22Rv1 (cell line): Measurements from ENCODE around the gene RING1.

ENCODE experiments used
- H3K27ac ChIP-seq: fragments of 450-650 bp; 2 replicates; pipeline ENCODE4 v1.5.1; 2017
- ZFX ChIP-seq: fragments of 450-650 bp; IDR thresholded peaks from 2 replicates; pipeline ENCODE4 v1.6.1; 2017; ENCODE audit warnings: antibody characterized with exemption, borderline replicate concordance
- TF ChIP-seq, protein P1 (sequence below): fragments of 450-650 bp; IDR thresholded peaks from 2 replicates; pipeline ENCODE4 v1.5.1; 2017; ENCODE audit warnings: mild to moderate bottlenecking

RING1 gene

DNA sequence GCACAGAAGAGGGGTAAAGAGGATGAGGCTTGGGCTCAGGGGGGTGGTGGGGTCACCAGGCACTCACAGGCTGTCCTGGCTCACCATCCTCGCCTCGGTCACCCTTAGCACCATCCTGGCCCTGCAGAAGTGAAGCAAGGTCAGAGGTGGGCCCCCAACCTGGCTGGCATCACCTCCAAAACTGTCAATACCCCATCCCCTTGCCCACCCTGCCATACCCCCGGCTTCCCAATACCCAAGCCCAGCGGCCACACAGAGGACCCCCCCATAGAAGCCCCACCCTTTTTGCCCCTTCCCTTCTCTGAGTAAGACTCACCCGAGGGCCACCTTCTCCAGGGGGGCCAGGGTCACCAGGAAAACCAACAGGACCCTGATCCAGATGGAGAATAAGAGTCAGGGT lies 39.7 kb upstream of the RING1 start:
- no peak for TF ChIP-seq ZFX
- TF ChIP-seq, protein P1, sequence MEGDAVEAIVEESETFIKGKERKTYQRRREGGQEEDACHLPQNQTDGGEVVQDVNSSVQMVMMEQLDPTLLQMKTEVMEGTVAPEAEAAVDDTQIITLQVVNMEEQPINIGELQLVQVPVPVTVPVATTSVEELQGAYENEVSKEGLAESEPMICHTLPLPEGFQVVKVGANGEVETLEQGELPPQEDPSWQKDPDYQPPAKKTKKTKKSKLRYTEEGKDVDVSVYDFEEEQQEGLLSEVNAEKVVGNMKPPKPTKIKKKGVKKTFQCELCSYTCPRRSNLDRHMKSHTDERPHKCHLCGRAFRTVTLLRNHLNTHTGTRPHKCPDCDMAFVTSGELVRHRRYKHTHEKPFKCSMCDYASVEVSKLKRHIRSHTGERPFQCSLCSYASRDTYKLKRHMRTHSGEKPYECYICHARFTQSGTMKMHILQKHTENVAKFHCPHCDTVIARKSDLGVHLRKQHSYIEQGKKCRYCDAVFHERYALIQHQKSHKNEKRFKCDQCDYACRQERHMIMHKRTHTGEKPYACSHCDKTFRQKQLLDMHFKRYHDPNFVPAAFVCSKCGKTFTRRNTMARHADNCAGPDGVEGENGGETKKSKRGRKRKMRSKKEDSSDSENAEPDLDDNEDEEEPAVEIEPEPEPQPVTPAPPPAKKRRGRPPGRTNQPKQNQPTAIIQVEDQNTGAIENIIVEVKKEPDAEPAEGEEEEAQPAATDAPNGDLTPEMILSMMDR = no peak
- no peak overlapping the region for H3K27ac ChIP-seq

DNA sequence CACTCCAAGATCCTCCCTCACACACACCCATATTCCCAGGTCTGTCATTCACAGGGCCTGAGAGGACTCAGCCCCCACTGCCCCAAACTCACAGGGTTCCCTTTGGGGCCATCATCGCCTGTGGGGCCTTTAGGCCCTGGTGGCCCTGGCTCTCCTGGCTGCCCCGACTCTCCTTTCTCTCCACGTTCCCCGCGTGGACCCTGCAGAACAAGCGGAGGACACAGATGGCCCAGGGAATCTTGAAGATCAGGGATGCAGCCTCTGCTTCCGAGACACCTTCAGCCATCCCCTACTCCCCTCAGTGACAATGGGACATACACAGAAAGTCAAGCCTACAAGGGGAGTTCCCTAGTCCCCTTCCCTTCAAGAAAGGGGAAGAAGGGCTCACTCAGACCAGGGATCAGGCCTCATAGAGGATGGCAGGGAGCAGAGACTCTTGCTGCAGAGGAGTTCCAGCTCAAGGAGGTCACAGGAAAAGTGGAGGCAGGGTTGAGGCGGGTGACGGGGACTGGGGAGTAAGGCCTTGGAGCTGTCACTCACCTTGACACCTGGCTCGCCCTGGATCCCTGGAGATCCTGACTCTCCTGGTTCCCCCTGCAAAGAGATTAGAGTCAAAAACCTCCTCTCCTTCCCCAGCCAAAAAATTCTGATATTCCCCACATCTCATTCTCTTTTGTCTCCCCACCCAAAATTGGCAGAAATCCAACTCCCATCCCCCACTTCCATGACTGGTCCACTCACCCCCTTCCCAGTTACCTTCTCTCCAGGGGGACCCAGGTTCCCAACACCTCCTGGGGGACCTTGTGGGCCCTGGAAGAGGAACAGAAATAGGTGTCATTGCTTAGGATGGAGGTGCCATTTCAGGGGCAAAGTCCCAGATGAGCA lies 38.8 kb upstream of the RING1 start:
- H3K27ac ChIP-seq = no peak overlapping the region
- TF ChIP-seq, protein P1 = no peak

DNA sequence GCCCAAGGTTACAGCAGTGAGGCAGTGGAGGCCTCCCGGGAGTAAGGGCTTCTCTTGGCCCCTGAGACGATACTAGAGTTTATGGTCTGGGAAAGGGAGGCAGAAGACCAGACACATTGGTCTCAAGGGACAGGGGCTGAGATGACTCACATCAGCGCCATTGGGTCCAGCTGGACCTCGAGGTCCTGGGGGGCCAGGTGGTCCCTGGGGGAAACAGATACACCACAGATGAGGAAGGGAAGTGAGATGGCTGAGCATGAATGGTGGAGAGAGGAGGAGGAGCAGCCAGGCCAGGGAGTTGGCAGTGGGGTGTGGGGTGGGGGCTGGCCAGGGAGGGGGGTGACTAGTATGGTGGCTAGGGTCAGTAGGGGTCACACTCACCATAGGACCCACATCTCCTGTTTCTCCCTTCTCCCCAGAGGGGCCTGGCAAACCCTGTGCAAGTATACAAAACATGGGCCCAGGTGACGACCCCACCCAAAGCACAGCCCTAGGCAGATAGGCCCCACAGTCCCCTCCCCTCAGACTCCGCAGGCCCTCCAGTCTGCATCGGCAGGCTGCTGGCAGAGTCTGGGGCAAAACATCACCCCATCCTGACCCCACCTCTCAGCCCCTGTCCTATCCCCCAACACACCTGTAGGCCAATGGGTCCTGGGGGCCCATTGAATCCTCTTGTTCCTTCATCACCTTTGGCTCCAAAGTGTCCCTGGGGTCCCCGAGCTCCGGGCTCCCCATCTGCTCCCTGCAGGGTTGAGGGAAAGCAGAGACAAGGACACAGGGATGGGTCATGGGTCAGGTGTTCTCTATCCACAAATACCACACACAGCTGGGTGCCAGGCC lies 37.9 kb upstream of the RING1 start:
- no peak for TF ChIP-seq ZFX
- TF ChIP-seq, protein P1 = no peak
- H3K27ac ChIP-seq = no peak overlapping the region

DNA sequence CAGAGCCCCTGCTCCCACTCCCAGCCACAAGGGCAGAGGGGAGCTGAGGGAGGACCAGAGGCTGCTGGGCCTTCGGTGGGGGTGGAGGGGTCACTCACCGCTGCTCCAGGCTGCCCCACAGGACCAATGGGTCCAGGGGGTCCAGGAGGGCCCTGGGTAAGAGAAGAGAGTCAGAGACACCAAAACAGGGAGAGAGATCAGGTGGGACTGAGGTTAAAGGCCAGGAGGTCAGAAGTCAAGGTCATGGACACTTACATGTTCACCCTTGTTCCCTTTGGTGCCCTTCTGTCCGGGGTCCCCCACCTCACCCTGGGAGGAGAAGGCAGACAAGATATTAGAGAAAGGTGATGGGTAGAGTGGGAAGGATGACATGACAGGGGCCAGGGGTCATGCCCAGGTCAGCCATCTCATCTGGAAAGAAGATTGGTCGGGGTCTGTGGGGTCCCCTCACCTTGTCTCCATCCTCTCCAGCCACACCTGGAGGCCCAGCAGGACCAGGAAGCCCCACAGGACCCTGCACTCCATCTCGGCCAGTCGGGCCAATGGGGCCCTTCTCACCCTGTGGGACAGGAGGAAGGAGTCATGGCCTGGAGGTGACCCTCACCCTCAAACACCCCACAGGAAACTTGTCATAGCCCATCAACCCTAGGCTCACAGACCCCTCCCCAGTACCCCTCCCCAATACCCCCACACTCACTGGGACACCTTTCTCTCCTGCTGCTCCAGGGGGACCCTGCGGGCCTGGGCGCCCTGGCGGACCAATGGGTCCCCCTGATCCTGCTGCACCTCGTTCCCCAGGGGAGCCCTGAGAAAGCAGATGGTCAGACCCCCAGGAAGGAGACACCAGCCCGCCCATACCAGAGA lies 37.1 kb upstream of the RING1 start:
- H3K27ac ChIP-seq = no peak overlapping the region
- TF ChIP-seq ZFX = no peak
- TF ChIP-seq, protein P1 = no peak

DNA sequence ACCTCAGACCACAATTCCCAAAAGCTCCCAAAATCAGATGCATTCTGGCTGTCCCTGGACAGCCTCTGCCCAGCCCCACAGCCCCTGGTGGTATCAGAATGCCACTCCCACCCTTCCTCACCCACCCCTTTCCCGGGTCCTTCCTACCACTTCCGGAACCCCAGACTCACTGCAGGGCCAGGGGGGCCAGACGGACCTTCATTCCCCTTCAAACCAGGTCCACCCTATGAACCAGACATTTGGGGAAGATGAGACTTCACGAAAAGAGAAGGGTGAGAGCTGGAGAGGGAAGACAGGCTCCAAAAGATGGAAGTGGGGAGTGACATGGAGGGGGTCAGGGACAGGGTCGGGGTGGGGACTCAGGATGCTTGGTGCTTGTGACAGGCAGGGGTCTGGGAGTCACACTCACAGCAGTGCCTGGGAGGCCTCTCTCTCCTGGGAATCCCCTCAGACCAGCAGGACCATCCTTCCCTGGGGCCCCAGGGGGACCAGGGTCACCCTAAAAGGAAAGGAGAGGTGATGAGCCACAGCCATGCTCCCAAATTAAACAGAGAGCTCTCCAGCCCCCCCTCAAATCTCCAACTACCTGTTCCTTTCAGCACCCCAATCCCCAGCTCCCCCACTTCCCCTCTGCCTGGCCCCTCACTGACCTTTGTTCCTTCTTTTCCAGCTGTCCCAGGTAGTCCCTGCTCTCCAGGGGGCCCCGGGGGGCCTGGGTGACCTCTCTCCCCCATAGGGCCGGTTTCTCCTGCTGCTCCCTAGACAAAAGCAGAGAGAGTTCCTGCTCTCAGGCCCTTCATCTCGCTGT lies 36.2 kb upstream of the RING1 start:
- no peak for TF ChIP-seq ZFX
- TF ChIP-seq, protein P1 = no peak
- no peak overlapping the region for H3K27ac ChIP-seq
